ENCODE results near the gene GNB1L.

GRCh38 chr22:19893363-19893762 is 38.7 kb upstream of the GNB1L start:
- TF ChIP-seq CTCF (IDR thresholded peaks at IDR 0.05; ENCODE audit: low read length) (no peak), EZH2 (optimal IDR thresholded peaks at IDR 0.05; ENCODE audit: low read depth, low read length) (no peak), EZH2phosphoT487 (IDR thresholded peaks at IDR 0.05; ENCODE audit: low read length) (no peak)
